ENCODE results near the gene MOB3B. TPM values are rescaled to one million over a fixed set of nuclear protein-coding genes. Genes with fewer than 3 reads are reported as not detected.

The MOB3B gene
- total RNA-seq, 4 donors from 2014 or later, result 16.2 to 23.7 (median 19.7) TPM

GRCh38 chr9:27462846-27463245, 66.8 kb downstream of the MOB3B start:
- peaks cover 0 to 18% (median 6%) of the 10 kb centered on the region in 4 donors for H3K4me1 ChIP-seq
- 83 to 90% methylated on average over 2 of the region's 2 CpGs for WGBS, 2 donors
- no peak for DNase-seq (ENCODE audit: low spot score in 2 of 2)
- no peak overlapping the region for H3K27ac ChIP-seq
- no peaks in the 10 kb centered on the region for H3K9me3 ChIP-seq
- no peak overlapping the region for H3K4me3 ChIP-seq
- TF ChIP-seq CTCF (IDR thresholded peaks at IDR 0.05), result no peak
- TF ChIP-seq POLR2A (IDR thresholded peaks at IDR 0.05), result no peak
- no peak for TF ChIP-seq EP300 (IDR thresholded peaks at IDR 0.05)
- H3K36me3 ChIP-seq, result no peaks in the 10 kb centered on the region
- no peaks in the 10 kb centered on the region for H3K27me3 ChIP-seq

- no peak overlapping the region for H3K27ac ChIP-seq
- DNase-seq (ENCODE audit: low spot score in 2 of 2), result no peak
- no peaks in the 10 kb centered on the region for H3K9me3 ChIP-seq
- H3K4me1 ChIP-seq, result peaks cover 0 to 18% (median 6%) of the 10 kb centered on the region in 4 donors
- H3K4me3 ChIP-seq, result no peak overlapping the region
- no peaks in the 10 kb centered on the region for H3K36me3 ChIP-seq
- WGBS, 2 donors, result 62 to 74% methylated on average over 2 of the region's 2 CpGs
- TF ChIP-seq POLR2A (IDR thresholded peaks at IDR 0.05), result no peak
- TF ChIP-seq EP300 (IDR thresholded peaks at IDR 0.05), result no peak
- no peak for TF ChIP-seq CTCF (IDR thresholded peaks at IDR 0.05)
- no peaks in the 10 kb centered on the region for H3K27me3 ChIP-seq
Measured at GRCh38 chr9:27462434-27462833, 67.2 kb downstream of the MOB3B start.

GRCh38 chr9:27460226-27461023, 69.2 kb downstream of the MOB3B start:
- no peaks in the 10 kb centered on the region for H3K27me3 ChIP-seq
- H3K9me3 ChIP-seq, result no peaks in the 10 kb centered on the region
- H3K4me3 ChIP-seq, result no peak overlapping the region
- peak overlapping the region in 1 of 4 donors; percentile 46 for H3K27ac ChIP-seq
- peak in 1 of 2 donors; percentile 20 for DNase-seq (ENCODE audit: low spot score in 2 of 2)
- H3K4me1 ChIP-seq, result peaks cover 0 to 23% (median 6%) of the 10 kb centered on the region in 4 donors
- TF ChIP-seq CTCF (IDR thresholded peaks at IDR 0.05) (no peak), POLR2A (IDR thresholded peaks at IDR 0.05) (no peak), EP300 (IDR thresholded peaks at IDR 0.05) (peak; percentile 31 to 59)
- 59 to 65% methylated on average over 5 of the region's 5 CpGs for WGBS, 2 donors
- H3K36me3 ChIP-seq, result peaks cover 0 to 7% (median 0%) of the 10 kb centered on the region in 3 donors

- 82 to 84% methylated on average over 4 of the region's 4 CpGs for WGBS, 2 donors
Measured at GRCh38 chr9:27457445-27457844, 72.2 kb downstream of the MOB3B start.

More at GRCh38 chr9:27457445-27457844, 72.2 kb downstream of the MOB3B start:
- no peak overlapping the region for H3K27ac ChIP-seq
- no peaks in the 10 kb centered on the region for H3K9me3 ChIP-seq
- H3K4me3 ChIP-seq, result no peak overlapping the region
- H3K4me1 ChIP-seq, result peaks cover 0 to 23% (median 6%) of the 10 kb centered on the region in 4 donors
- H3K27me3 ChIP-seq, result no peaks in the 10 kb centered on the region
- TF ChIP-seq CTCF (IDR thresholded peaks at IDR 0.05) (no peak), EP300 (IDR thresholded peaks at IDR 0.05) (peak in 1 of 2 donors; percentile 14), POLR2A (IDR thresholded peaks at IDR 0.05) (no peak)
- peaks cover 0 to 19% (median 0%) of the 10 kb centered on the region in 3 donors for H3K36me3 ChIP-seq
- DNase-seq (ENCODE audit: low spot score in 2 of 2), result no peak
